Measurements from ENCODE around the gene ZNF607. TPM values are rescaled to one million over a fixed set of nuclear protein-coding genes. Genes with fewer than 3 reads are reported as not detected.

The ZNF607 gene
- total and polyA plus RNA-seq, 2 of the 8 experiments (the other 6 are each of a cell fraction or from before 2014, with no cell fraction given): 6.7 to 15.9 TPM

DNA sequence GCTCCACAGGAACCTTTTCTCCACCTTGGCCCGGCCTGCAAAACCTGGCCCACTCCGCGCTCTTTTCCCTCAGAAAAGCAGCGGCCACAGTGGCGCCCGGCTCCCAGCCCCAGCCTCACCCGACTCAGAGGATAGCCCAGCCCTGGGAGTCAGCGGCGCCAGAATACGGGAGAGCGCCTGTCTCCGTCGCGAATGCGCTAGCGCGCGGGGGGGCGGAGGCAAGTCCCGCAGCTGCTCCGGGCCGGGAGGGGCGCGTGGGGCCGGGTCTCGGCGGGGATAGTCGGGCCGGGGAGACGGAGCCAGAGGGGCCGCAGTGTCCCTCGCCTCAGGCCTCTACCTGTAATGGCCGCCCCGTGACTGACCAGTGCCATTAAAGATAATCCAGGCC is 64.3 kb downstream of the ZNF607 start, which contains the start of gene ZFP30:
TSS of gene ZFP30 (minus strand) at position 165 of the 388 bp plus-strand sequence. CDS start 7,643 bp downstream, outside the sequence.
- Histone ChIP-seq H3K4me2 (ENCODE audit: insufficient read depth in 1 of 2, low read depth in 2 of 2, low read length in 2 of 2) (peak within 1 kb of the TSS; percentile 85 to 89), H3K9ac (replicated peaks in 1 of 4; ENCODE audit: extremely low read depth in 1 of 4, low read depth in 3 of 4, low read length in 3 of 4) (peak within 1 kb of the TSS in 3 of 4 experiments; percentile 52 to 62 (median 62); a peak in 5 of 7 replicates), H2BK120ac (replicated peaks; ENCODE audit: low read depth, low read length) (no peak within 1 kb of the TSS), H3K4me1 (replicated peaks in 1 of 4; ENCODE audit: control insufficient read depth in 3 of 4, insufficient read depth in 4 of 4, low read length in 3 of 4) (peaks cover 0 to 2% (median 0%) of the 10 kb centered on the region in 4 experiments; a peak in 2 of 7 replicates), H3K9me3 (ENCODE audit: insufficient read depth in 2 of 2, low read depth in 1 of 2, low read length in 1 of 2) (0 out of 4 replicates have a peak, but pooled peaks cover 0 to under 1% of the 10 kb centered on the region in 2 experiments), H2AFZ (ENCODE audit: low read length) (peak within 1 kb of the TSS; percentile 84), H3K79me2 (ENCODE audit: control insufficient read depth in 1 of 2, insufficient read depth in 2 of 2, low read length in 2 of 2) (peaks cover 0 to 14% of the 10 kb centered on the region in 2 experiments; a peak in 2 of 4 replicates), H3K14ac (ENCODE audit: insufficient read length) (no peak within 1 kb of the TSS), H3K23ac (ENCODE audit: insufficient read length) (no peak within 1 kb of the TSS), H4K20me1 (replicated peaks in 1 of 2; ENCODE audit: control insufficient read depth in 1 of 2, insufficient read depth in 2 of 2, low read length in 2 of 2) (no peaks in the 10 kb centered on the region), H3K4ac (replicated peaks; ENCODE audit: insufficient read length, low read depth, low read length) (peak within 1 kb of the TSS; percentile 69), H3K18ac (ENCODE audit: extremely low read depth, low read length) (peak within 1 kb of the TSS; percentile 85; the same call in 1 of the 2 replicates), H2AK5ac (ENCODE audit: low read depth, low read length) (no peak within 1 kb of the TSS), H2BK5ac (ENCODE audit: low read depth, low read length) (peak within 1 kb of the TSS; percentile 48; the same call in 1 of the 2 replicates), H3K79me1 (ENCODE audit: low read depth, low read length) (no peaks in the 10 kb centered on the region), H2BK12ac (ENCODE audit: low read depth, low read length) (peak within 1 kb of the TSS; percentile 50; the same call in 1 of the 2 replicates), H4K8ac (ENCODE audit: extremely low read depth, insufficient read depth, low read length) (peak within 1 kb of the TSS; percentile 85), H4K91ac (replicated peaks; ENCODE audit: insufficient read length, low read length) (peak within 1 kb of the TSS; percentile 98), H3K27ac (ENCODE audit: low read depth, low read length) (peak within 1 kb of the TSS; percentile 39; the same call in 1 of the 2 replicates), H2BK20ac (ENCODE audit: low read length) (no peak within 1 kb of the TSS), H3K36me3 (ENCODE audit: control insufficient read depth in 2 of 4, insufficient read depth in 4 of 4, low read length in 3 of 4) (no peaks in the 10 kb centered on the region), H3K27me3 (replicated peaks in 1 of 4; ENCODE audit: control insufficient read depth in 3 of 4, extremely low read depth in 1 of 4, insufficient read depth in 3 of 4, low read length in 3 of 4) (no peaks in the 10 kb centered on the region), H4K5ac (ENCODE audit: insufficient read length, low read depth, low read length) (peak within 1 kb of the TSS; percentile 73), H3K23me2 (ENCODE audit: low read depth, low read length) (peaks cover 12% of the 10 kb centered on the region), H3K4me3 (ENCODE audit: extremely low read depth in 1 of 4, insufficient read depth in 2 of 4, low read depth in 3 of 4, low read length in 4 of 4) (peak within 1 kb of the TSS; percentile 58 to 90 (median 75)), H2BK15ac (ENCODE audit: low read length) (peak within 1 kb of the TSS; percentile 83; the same call in 1 of the 2 replicates), H3K56ac (replicated peaks; ENCODE audit: insufficient read length, low read depth, low read length) (peak within 1 kb of the TSS; percentile 46)
- DNase-seq (ENCODE audit: low read depth in 1 of 2, low spot score in 2 of 2): peak in 1 of 2 experiments; percentile 85
- FAIRE-seq: no peak
- CTCF ChIA-PET (ENCODE audit: partially characterized antibody): interaction anchor here (0.6 kb wide), 1 partner anchor 112 kb away, joined by 5 read pairs; no protein-coding TSS in a partner anchor
- POLR2A ChIA-PET (ENCODE audit: partially characterized antibody): interaction anchor here (0.8 to 1.3 kb wide), 4 partner anchors 8 to 149 kb away, joined by 3 to 9 read pairs (median 5); partner anchors contain the start of genes ZNF540, ZNF571, ZNF573 and ZNF793
- 2% methylated on average over 19 of the region's 34 CpGs; no CpG with 5 or more reads in 1 of the 2 experiments for WGBS, 2 experiments (ENCODE audit: extremely low coverage in 1 of 2, insufficient coverage in 1 of 2, insufficient read length in 1 of 2, insufficient replicate concordance in 2 of 2, low coverage in 1 of 2, low lambda C conversion rate in 2 of 2, missing lambda C conversion rate in 1 of 2)
- TF ChIP-seq SIX5 (IDR thresholded peaks at IDR 0.05; ENCODE audit: low read depth, low read length) (no peak), BRCA1 (IDR thresholded peaks at IDR 0.05; ENCODE audit: low read depth, low read length) (no peak), GABPA (IDR thresholded peaks at IDR 0.05; ENCODE audit: borderline replicate concordance, insufficient read depth, low read length) (no peak), EZH2 (IDR thresholded peaks at IDR 0.05; ENCODE audit: low read depth, low read length, severe bottlenecking) (no peak), TBP (IDR thresholded peaks at IDR 0.05; ENCODE audit: low read depth, low read length) (0 out of 2 replicates have a peak, but pooled peaks have one; percentile 4), POLR2A (IDR thresholded peaks at IDR 0.05; ENCODE audit: control extremely low read depth in 1 of 2, low read depth in 2 of 2, low read length in 2 of 2) (no peak), SP4 (IDR thresholded peaks at IDR 0.05; ENCODE audit: low read length) (no peak), BACH1 (IDR thresholded peaks at IDR 0.05; ENCODE audit: low read length) (no peak), EP300 (IDR thresholded peaks at IDR 0.05; ENCODE audit: borderline replicate concordance in 1 of 2, low read depth in 2 of 2, low read length in 2 of 2) (no peak), CBX5 (IDR thresholded peaks at IDR 0.05; ENCODE audit: low read depth, low read length) (no peak), TAF1 (IDR thresholded peaks at IDR 0.05; ENCODE audit: low read depth, low read length) (no peak), SP2 (IDR thresholded peaks at IDR 0.05; ENCODE audit: low read length) (no peak)
- TF ChIP-seq, protein P1, sequence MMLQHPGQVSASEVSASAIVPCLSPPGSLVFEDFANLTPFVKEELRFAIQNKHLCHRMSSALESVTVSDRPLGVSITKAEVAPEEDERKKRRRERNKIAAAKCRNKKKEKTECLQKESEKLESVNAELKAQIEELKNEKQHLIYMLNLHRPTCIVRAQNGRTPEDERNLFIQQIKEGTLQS (IDR thresholded peaks at IDR 0.05; ENCODE audit: insufficient read depth, low read depth, low read length): no peak
